Stimulated activated CD8-positive, alpha-beta memory T cell treated with anti-CD3 and anti-CD28 coated beads, Interleukin-12 subunit alpha, Interleukin-12 subunit beta, amount 100 ng/mL, for 1 hour (primary cell): ENCODE data around the gene WBP2.
A peak's percentile ranks its signal among the peaks of the same experiment; 100 is the strongest.
"Not testable (repeated sequence)": the region's sequence is repeated elsewhere in the genome, so short reads cannot be mapped to it uniquely, and the experiment has no call there.

Experiments used
- DNase-seq: peaks from one replicate; pipeline ENCODE4 v3.0.0-alpha.2; 2020; ENCODE audit warnings: low read depth

The WBP2 gene

DNA sequence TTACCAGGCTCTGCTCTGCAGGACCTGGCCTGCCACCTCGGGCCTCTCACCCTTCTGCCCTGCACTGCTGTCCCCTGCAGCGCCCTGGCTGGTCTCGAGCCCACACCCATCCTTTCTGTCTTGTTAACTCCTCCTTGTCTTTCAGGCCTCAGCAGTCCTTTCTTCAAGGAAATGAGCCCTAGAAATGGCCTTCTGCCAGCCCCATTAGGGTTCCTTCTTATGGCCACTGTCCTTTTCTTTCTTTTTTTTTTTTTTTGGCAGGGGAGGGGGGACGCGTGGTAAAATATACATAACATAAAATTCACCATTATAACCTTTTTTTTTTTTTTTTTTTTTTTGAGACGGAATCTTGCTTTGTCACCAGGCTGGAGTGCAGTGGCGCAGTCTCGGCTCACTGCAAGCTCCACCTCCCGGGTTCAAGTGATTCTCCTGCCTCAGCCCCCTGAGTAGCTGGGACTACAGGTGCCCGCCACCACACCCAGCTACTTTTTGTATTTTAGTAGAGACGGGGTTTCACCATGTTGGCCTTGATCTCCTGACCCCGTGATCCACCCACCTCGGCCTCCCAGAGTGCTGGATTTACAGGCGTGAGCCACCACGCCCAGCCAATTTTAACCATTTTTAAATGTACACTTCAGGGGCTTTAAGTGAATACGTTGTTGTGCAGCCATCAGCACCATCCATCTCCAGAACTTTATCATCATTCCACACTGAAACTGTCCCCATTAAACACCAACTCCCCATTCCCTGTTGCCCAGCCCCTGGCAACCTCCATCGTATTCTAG lies 10.5 kb upstream of the WBP2 start:
- DNase-seq, result not testable (repeated sequence)

DNA sequence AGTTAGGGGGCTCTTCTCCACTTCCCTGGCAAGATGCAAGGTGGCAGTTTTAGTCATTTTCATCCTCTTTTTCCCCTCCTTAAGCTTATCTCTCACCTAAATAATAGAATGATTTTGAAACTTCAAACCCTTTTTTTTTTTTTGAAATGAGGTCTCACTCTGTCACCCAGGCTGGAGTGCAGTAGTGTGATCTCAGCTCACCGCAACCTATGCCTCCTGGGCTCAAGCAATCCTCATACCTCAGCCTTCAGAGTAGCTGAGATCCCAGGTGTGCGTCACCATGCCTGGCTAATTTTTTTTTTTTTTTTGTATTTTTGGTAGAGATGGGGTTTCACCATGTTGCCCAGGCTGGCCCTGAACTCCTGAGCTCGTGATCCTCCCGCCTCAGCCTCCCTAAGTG lies 9.8 kb upstream of the WBP2 start:
- DNase-seq, result not testable (repeated sequence)

DNA sequence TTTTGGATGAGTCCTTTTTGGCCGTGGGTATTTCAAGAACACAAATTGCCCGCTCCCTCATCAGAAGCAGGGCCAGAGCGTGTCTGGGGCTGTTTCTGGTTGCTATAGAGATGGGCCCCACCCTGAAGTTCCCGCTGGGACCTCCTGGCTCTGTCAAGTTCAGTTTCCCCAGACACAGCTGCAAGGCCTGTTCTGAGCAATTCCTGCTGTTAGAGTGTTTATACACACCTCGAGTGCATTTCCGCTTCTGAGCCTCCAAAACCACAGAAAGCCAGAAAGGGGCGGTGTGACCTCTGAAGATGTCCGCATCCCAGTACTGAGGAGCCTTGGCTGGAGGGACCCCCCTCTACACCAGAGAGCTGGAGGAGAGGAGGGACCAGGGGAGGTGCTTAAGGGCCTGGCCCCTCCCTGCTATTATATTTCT lies 9.3 kb upstream of the WBP2 start:
- no peak for DNase-seq

DNA sequence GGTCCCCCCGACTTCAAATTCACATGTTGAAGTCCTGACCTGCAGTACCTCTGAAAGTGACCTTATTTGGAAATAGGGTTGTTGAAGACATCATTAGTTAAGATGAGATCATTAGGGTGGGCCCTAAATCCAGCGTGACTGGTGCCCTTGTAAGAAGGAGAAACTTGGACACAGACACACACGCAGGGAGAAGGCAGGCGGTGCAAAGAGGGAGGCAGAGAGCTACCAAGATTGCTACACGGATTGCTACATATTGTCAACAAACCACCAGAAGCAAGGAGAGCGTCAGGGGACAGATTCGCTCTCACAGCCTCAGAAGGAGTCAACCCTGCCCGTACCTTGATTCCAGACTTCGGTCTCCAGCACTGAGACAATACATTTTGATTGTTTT lies 6.8 kb upstream of the WBP2 start:
- no peak for DNase-seq

DNA sequence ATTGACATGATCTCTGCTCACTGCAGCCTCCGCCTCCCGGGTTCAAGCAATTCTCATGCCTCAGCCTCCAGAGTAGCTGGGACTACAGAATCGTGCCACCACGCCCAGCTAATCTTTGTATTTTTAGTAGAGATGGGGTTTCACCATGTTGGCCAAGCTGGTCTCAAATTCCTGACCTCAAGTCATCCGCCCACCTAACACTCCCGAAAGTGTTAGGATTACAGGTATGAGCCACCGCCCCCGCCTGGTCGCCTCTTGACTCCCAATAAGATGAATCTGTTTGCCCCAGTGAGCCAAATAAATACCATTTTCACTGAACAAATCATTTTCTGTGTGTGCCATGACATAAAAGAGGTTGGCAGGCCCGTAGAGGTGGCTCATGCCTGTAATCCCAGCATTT lies 4.2 kb upstream of the WBP2 start:
- DNase-seq, result not testable (repeated sequence)

DNA sequence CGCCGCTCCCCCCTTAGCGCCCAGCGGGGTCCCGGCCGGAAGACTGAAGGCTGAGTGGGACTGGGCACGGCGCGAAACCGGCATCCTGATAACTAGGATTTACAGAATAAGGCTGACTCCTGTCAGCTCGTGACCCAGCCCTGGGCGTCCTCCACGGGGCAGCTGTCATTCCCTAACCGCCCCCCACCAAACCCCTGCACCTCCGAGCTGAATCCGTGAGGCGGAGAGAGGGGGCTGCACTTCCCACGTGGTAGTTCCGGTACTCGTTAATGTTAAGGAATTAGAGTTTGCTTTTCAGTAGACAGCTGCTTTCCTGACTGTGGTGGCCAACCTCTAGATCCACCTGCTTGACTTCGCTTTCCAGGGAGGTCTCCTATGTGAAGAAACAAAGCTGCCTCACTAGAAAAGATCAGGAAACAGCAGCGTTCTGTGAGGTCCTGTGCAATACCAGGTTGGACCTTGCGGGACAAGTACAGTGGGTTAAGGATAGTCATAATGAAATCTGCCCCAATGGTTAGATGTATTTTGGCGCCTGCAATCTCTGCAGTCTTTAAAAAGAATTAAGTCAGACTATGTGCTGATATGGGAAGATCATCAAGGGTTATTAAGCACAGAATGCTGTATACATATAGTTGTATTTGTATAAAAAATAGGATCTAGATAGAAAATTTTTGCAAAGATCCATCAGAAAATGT lies 1.1 kb upstream of the WBP2 start:
- DNase-seq, result no peak

DNA sequence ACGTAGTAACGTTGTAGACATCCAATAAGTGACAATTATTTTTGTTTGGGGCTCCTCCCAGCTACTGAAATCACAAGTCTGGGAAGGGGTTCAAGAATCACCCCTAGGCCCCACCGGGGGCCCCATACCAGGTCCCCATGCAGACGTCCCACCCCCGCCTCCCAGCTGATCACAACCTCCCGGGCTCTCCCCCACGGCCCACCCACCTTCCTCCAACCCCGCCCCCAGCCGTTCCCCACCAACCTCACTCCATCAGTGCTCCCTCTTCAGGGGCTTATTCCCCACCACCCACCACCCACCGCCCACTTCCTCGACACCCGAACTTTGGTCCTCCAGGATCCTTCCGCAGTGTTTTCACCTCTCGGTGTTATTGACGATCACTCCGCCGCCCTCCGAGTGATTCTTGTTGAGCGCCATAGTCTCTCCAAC lies 240 bp downstream of the WBP2 start:
- no peak for DNase-seq

DNA sequence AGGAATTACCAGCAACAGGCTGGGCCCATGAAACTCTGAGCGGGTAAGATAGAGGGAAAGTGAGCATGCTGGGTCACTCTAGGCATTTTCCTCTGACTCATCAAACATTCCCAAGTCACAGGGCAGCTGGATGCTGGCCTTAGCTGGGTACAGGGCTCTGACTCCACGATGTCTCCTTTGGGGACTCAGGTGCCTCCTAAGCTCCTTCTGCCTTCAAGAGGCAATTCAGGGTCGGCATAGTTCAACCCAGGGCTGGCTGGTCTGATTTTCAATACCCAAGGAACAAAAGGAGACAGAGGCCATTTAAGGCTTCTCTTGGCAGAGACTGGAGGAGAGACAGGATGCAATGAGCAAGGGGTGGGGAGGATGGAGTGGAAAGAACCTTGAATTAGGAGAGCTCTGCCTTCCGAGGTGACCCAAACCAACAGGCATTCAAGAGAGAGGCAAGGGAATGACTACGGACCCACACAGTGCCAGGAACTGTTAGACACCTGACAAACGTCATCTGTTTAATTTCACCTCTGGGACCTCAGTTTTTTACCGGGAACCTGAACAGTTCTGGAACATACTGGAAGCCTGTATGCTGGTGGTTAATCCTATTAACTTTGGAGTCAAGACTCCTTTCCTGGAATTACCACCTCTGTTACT lies 910 bp downstream of the WBP2 start:
- no peak for DNase-seq

DNA sequence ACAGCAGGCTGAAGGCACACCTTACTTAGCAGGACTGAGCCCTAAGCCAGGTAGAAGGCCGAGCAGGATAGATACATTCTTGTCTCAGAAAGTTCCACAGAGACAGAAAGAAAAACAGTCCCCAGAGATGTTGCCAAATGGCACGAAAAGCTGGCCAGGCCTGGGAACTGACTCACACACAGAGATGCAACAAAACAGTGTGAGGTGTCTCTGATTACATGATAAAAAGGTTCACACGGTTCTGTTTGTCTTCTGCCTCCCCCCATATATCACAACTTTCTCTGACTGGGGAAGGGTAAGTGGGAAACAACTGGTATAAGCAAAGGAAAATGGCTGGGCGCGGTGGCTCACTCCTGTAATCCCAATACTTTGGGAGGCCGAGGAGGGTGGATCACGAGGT lies 1.7 kb downstream of the WBP2 start:
- DNase-seq, result no peak

DNA sequence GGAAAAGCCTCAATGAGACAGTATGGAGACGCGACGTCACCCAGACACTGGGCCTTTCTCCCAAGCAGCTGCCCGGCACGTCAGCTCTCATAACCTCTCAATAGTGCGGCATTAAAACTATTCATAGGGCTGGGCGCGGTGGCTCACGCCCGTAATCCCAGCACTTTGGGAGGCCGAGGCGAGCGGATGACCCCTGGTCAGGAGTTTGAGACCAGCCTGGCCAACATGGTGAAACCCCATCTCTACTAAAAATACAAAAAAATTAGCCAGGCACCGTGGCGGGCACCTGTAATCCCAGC lies 3.5 kb downstream of the WBP2 start:
- DNase-seq, result not testable (repeated sequence)

DNA sequence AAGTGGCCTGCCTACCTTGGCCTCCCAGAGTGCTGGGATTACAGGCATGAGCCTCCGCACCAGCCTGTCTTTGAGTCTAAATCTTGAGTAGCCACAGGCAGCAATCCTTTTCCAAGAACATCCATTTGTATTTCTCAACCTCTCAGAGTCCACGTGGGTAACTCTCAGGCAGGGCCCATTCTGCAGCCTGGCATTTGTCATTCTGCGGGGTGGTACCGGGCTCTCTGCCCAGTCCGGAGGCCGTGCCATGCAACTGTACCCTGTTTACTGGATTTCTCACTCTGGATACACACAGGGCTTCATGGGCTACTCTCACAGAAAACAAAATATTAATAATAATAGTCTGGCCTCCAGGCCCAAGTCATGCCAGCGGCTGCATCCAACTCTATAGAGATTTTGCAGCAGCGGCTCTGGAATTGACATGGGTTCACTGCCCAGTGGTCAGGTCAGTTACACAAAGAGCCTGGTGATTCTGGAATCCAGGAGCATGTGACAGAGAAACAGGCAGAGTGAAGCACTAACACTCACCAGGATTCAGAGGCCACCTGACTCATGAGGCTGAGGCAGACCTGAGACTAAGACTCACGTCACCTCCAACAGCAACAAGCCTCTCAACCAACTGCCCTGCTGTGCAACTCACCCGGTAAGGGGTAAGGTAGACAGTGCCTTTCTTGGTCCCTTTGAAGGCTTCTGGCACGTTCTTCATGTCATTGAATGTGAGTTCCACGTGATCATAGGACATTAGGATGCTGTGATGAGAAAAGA lies 4.0 kb downstream of the WBP2 start:
- DNase-seq, result no peak

DNA sequence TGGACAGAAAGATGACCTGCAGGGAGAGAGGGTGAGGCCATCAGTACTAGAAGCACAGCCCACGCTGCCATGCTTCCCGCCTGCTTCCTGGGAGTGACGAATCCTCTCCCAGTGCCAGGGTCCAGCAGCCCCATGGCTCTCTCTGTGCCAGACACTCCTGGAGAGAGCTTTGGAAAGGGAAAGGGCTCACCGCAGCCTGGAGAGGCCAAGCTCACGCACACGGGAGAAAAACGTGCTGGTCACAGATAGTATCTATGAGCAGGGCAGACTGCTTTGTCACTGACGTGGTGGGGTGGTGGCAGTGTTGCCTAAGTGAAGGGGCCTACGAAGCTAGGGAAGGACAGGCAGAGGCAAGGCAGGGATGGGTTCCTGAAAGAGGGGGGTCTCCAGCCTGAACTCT lies 5.4 kb downstream of the WBP2 start:
- no peak for DNase-seq

DNA sequence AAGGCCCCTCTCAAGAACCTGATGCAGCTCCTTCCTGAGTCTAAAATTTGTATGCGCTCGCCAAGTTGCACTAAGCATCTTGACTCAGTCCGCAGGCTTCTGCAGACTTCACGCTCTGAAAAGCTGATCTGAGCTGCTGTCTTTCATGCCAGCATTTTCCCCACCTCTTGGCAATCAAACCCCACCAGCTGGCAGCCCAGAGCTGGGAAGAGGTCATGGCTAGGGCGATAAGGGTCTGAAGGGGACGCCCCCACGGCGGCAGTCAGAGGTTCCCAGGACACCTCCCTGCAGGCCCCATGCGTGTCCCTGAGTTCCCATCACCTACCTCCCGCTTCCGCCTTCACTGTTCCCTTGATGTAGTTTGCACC lies 5.9 kb downstream of the WBP2 start:
- DNase-seq, result no peak

DNA sequence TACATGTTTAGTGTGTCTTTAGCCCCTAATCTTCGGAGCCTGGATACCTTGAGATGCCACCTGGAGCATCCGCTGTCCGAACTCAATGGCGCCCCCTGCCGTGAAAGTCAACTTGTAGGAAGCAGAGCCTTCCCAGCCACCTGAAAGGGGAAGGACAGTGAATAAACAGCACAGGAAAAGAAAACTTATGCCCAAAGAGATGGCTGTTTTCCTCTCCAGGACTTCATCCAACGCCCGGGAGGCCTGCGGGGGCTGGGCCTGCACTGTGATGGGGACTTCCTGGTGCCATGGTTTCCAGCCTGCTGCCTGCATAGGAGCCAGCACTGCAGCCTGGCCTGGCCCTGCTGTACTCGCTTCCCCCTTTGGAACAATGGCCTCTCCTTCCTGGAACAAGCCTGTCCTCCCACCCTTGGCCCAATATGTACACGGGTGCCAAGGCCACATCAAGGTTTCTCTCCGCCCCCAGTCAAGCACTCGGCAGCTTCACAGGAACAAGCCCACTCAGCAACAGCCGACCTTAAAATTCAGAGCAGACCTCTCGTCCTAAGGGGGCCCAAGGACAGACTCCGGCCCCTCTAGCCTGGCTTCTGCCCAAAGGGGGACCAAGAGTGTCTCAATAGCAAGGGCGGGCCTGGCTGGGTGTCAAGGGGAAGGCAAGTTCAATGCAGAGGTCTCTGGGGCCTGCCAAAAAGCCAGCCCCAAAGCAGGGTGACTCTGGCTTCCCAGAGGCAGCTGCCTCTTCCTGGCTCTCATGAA lies 6.4 kb downstream of the WBP2 start:
- peak; percentile 76 for DNase-seq

DNA sequence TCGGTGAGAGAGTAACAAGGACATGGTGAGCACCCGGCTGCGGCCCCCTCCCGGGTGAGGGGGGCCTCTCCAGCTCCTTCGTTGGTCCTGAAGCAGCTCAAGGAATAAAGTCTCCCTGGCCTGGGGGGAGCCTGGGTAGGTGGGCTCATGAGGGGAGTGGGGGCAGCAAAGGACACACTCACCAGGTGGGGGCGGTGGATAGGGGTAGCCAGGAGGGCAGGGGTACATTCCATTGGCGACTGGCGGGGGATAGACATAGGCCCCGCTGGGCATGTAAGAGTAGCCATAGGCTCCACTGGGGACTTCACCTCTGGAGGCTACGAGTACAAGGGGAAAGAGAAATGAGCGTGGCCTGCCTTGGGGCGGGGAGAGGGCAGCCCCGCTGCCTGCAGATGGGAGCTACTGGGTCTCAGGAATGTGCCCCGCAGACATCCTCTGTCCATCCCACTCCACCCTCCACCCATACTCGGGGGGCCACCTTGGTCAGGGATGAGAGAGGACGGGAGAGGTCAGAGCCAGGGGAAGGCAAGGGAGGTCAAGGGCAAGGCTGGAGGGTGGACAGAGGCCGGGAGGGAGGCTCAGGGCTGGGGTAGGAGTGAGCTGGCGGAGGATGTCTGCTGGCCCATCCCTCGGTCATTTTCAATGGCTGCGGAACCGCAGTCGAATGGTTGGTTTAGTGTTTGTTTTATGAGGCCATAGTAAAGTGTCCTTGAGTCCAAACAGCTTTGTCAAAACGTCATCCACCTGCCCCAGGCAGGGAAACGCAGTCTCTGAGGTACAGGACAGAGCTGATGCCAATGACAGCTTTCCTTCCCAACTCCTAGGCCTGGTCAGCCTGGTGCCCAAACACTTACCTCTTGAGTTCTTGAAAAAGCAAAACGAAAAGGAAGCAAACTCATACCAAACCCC lies 7.3 kb downstream of the WBP2 start:
- no peak for DNase-seq

DNA sequence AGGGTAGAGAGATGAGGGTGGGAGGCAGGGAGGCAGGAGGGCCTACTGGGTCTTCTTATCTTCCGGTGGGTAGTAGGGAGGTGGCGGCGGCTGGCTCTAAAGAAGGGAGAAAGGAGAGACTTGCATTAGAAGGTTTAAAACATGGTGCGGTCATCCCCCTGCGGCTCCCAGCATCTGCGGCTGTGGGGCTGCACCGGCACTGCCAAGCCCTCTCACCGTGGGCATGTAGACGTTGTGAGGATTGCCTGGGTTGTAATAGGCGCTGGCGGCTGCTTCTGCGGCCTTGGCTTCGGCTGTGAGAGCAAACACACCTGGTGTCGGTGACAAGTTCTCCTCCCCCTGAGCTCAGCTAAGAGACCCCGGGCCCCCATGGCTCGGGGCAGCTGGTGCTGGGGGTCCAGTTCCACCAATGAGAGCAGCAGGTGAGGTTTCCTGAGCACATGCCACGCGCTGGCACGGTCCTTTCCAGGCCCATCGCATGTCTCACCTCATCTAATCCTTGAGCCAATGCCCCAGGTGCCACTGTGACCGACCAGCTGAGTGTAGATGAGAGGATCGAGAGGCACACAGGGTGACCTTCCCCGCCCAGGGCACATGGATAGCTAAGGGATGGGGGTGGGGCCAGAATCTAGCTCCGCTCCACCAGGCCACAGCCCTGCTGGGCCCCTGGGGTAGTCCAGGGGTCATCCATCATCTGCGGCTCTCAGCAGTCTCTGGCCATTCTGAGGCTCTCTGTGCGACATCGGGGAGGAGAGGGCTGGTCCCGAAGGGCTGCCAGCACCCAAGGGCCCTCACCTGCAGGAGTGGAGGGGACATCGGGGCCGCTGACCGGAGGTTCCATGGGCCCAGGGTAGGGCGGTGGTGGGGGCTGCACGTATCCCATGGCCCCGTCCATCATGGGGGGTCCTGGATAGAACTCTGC lies 8.2 kb downstream of the WBP2 start:
- DNase-seq, result no peak

DNA sequence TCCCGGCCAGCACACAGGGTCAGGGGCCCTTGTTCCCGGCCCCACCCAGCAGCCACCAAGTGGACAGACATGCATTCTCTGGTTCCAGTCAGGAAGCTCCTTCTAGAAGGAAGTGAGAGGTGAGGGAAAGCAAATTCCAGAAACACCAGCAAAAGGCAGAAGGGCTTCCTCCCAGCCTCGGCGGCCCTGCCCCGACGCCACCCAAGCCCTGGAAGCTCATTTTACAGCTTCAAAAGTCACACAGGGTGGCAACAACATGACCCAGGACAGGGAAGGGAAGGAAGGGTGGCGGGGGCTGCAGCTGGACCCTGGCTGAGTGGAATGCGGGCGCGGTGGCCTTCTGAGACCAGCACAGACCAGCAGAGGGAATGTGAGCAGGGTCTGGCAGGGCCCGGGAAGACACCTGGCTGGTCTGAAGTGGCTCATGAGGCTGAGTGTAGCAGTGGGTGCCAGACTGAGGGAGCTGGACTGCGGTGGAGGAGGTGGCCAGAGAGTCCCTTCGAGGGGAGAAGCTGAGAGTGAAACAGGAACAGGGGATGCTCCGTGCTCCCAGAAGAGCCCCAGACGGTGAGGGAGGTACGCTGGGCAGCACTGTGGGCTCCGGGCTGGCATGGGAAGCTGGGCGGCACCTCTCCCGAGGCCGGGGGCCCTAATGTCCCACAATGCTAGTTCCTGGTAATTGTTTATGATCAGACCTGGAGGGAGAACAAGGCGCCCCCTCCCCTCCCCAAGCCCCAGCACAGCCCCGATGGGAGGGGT lies 9.0 kb downstream of the WBP2 start:
- DNase-seq, result no peak

DNA sequence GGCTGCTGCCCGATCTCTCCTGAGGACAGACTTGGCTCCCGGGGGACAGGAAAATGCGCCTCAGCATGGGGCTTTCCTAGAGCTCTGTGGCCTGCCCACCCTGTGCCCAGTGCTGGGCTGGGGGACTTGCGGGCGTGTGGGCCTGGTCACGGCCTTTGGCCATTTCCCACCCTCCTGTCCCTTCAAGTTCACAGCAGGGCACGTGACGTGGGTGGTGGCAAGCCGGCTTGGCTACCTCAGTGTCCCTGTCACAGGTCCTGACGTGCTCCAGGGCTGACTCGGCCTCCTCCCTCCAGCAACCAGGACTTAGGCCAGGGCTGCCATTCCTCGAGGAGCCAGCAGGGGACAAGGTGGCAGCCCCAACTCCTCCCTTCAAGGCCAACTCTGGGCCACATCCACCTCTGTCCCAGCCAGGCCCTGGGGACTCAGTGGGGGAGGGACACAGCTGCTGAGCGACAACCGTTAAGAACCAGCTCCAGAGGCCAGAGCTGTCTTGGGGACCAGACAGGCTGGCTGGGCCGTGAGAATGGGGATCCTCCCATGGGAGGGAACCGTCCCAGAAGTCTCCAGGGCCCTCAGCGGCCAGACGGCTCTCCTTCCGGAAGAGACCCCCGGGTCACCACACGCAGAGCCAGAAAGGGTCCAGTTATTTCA lies 9.9 kb downstream of the WBP2 start:
- DNase-seq, result no peak
